Loucy (cell line): Measurements from ENCODE around the gene RTL10.

Experiments
- H2AFZ ChIP-seq: fragments of 200-600 bp; sonication (generic); 2 replicates; pipeline ENCODE4 v1.6.0; 2016; ENCODE audit warnings: antibody characterized with exemption, mild to moderate bottlenecking, low read length, moderate library complexity
- H3F3A ChIP-seq: fragments of 200-600 bp; 2 replicates; pipeline ENCODE4 v1.6.0; 2016; ENCODE audit warnings: antibody characterized with exemption, low read depth, mild to moderate bottlenecking
- H3K27me3 ChIP-seq: fragments of 200-600 bp; sonication (generic); 2 replicates; pipeline ENCODE4 v1.6.1; 2014; ENCODE audit warnings: low read length, mild to moderate bottlenecking; ENCODE audit not compliant: insufficient read depth, poor library complexity, severe bottlenecking
- H3K36me3 ChIP-seq: fragments of 200-600 bp; sonication (generic); 2 replicates; pipeline ENCODE4 v1.6.1; 2016; ENCODE audit warnings: low read length; ENCODE audit not compliant: insufficient read depth
- H3K4me1 ChIP-seq: fragments of 200-600 bp; sonication (generic); 2 replicates; pipeline ENCODE4 v1.5.1; 2014; ENCODE audit warnings: low read length, mild to moderate bottlenecking; ENCODE audit not compliant: insufficient read depth, poor library complexity, severe bottlenecking
- H3K4me2 ChIP-seq: fragments of 200-600 bp; sonication (generic); 2 replicates; pipeline ENCODE4 v1.6.0; 2014; ENCODE audit warnings: antibody characterized with exemption, low read length, low read depth, mild to moderate bottlenecking; ENCODE audit not compliant: poor library complexity, severe bottlenecking
- H3K4me3 ChIP-seq: fragments of 200-600 bp; sonication (generic); 2 replicates; pipeline ENCODE4 v1.5.1; 2014; ENCODE audit warnings: low read length, mild to moderate bottlenecking, mixed read lengths; ENCODE audit not compliant: poor library complexity, severe bottlenecking
- H3K79me2 ChIP-seq: fragments of 200-600 bp; sonication (generic); 2 replicates; pipeline ENCODE4 v1.6.1; 2014; ENCODE audit warnings: low read length; ENCODE audit not compliant: insufficient read depth
- H3K9ac ChIP-seq: fragments of 200-600 bp; sonication (generic); 2 replicates; pipeline ENCODE4 v1.6.0; 2014; ENCODE audit warnings: mild to moderate bottlenecking, low read depth, low read length, moderate library complexity; ENCODE audit not compliant: poor library complexity, severe bottlenecking
- H3K9me2 ChIP-seq: fragments of 200-600 bp; sonication (generic); replicated peaks from 2 replicates; pipeline ENCODE4 v1.6.1; 2016; ENCODE audit warnings: low read depth, low read length, mixed read lengths
- H3K9me3 ChIP-seq: fragments of 200-600 bp; sonication (generic); 2 replicates; pipeline ENCODE4 v1.6.1; 2014; ENCODE audit warnings: mild to moderate bottlenecking, antibody characterized with exemption, low read length, low read depth; ENCODE audit not compliant: insufficient read depth
- H4K20me1 ChIP-seq: fragments of 200-600 bp; sonication (generic); 2 replicates; pipeline ENCODE4 v1.6.0; 2014; ENCODE audit warnings: antibody characterized with exemption, low read length, mild to moderate bottlenecking; ENCODE audit not compliant: insufficient read depth, poor library complexity, severe bottlenecking
- CTCF ChIP-seq: fragments of 200-600 bp; sonication (generic); conservative IDR thresholded peaks from 2 replicates; pipeline ENCODE4 v1.5.1; 2014; ENCODE audit warnings: mild to moderate bottlenecking, antibody characterized with exemption, low read length
- EZH2phosphoT487 ChIP-seq: fragments of 200-600 bp; IDR thresholded peaks from 2 replicates; pipeline ENCODE4 v1.6.1; 2018; ENCODE audit warnings: antibody characterized with exemption, mild to moderate bottlenecking, moderate library complexity, borderline replicate concordance

Gene RTL10

GRCh38 chr22:19806213-19807160 is 48.2 kb downstream of the RTL10 start:
- no peak overlapping the region for H3K4me2 ChIP-seq
- TF ChIP-seq CTCF: no peak
- no peak for TF ChIP-seq EZH2phosphoT487
- H3K9ac ChIP-seq: no peak overlapping the region

DNA sequence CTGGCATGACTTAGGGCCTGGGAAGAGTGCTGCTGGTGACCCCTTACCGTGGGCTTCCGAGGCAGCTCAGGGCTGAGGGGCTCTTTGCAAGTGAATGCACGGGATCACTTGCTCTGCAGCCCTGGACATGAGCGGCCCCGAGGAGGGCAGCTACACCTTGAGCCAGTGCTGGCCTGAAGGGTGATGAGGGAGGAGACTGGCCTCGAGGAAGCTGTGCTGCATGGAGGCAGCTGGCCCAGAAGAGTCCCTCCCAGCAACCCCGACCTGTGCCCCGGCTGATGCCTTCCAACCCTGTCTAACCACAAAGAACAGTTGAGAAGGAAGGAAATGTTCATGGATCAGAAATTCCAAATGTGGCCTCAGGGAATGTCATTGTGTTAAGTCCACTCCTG is 48.9 kb downstream of the RTL10 start:
- no peaks in the 10 kb centered on the region for H3K9me3 ChIP-seq
- H4K20me1 ChIP-seq: no peaks in the 10 kb centered on the region
- no peaks in the 10 kb centered on the region for H3K9me2 ChIP-seq
- no peaks in the 10 kb centered on the region for H3K79me2 ChIP-seq
- no peaks in the 10 kb centered on the region for H3K4me1 ChIP-seq
- TF ChIP-seq CTCF (no peak), EZH2phosphoT487 (no peak)
- no peaks in the 10 kb centered on the region for H3K36me3 ChIP-seq
- no peak overlapping the region for H3K4me3 ChIP-seq
- H3K27me3 ChIP-seq: no peaks in the 10 kb centered on the region
- H3F3A ChIP-seq: no peaks in the 10 kb centered on the region
- H3K4me2 ChIP-seq: no peak overlapping the region
- H3K9ac ChIP-seq: no peak overlapping the region
- H2AFZ ChIP-seq: no peak overlapping the region

More at GRCh38 chr22:19806213-19807160, 48.2 kb downstream of the RTL10 start:
- no peaks in the 10 kb centered on the region for H3K79me2 ChIP-seq
- no peaks in the 10 kb centered on the region for H3K9me2 ChIP-seq
- no peaks in the 10 kb centered on the region for H4K20me1 ChIP-seq
- no peaks in the 10 kb centered on the region for H3K36me3 ChIP-seq
- H3K4me1 ChIP-seq: no peaks in the 10 kb centered on the region
- H3K4me3 ChIP-seq: no peak overlapping the region
- no peaks in the 10 kb centered on the region for H3F3A ChIP-seq
- no peaks in the 10 kb centered on the region for H3K9me3 ChIP-seq
- H2AFZ ChIP-seq: no peak overlapping the region
- no peaks in the 10 kb centered on the region for H3K27me3 ChIP-seq
